Smooth muscle cell (in vitro differentiated cells): ENCODE results near the gene ZCCHC14. TPM values are rescaled to one million over a fixed set of nuclear protein-coding genes. Genes with fewer than 3 reads are reported as not detected.
A peak's percentile ranks its signal among the peaks of the same experiment; 100 is the strongest.

Experiments used
- DNase-seq: peaks from one replicate; lab custom pipeline; 2025; ENCODE audit not compliant: unreplicated experiment; lab: John Stamatoyannopoulos, UW
- H2AFZ ChIP-seq: fragments of 200-600 bp; sonication (generic); 2 replicates; pipeline ENCODE4 v1.6.0; 2016; ENCODE audit warnings: antibody characterized with exemption, low read depth, mild to moderate bottlenecking
- H3F3A ChIP-seq: fragments of 200-600 bp; sonication (generic); 2 replicates; pipeline ENCODE4 v1.6.0; 2017; ENCODE audit warnings: antibody characterized with exemption, low read depth
- H3K27ac ChIP-seq: fragments of 200-600 bp; sonication (generic); 2 replicates; pipeline ENCODE4 v1.5.1; 2016; ENCODE audit warnings: low read depth, mild to moderate bottlenecking
- H3K27me3 ChIP-seq: fragments of 200-600 bp; sonication (generic); 2 replicates; pipeline ENCODE4 v1.6.1; 2016; ENCODE audit warnings: low read depth, mild to moderate bottlenecking
- H3K36me3 ChIP-seq: fragments of 200-600 bp; sonication (generic); 2 replicates; pipeline ENCODE4 v1.5.1; 2016; ENCODE audit warnings: low read depth
- H3K4me1 ChIP-seq: fragments of 200-600 bp; sonication (generic); 2 replicates; pipeline ENCODE4 v1.5.1; 2016; ENCODE audit warnings: low read depth
- H3K4me2 ChIP-seq: fragments of 200-600 bp; sonication (generic); 2 replicates; pipeline ENCODE4 v1.6.0; 2016; ENCODE audit warnings: mild to moderate bottlenecking
- H3K4me3 ChIP-seq: fragments of 200-600 bp; sonication (generic); 2 replicates; pipeline ENCODE4 v1.5.1; 2016; ENCODE audit warnings: mild to moderate bottlenecking
- H3K79me2 ChIP-seq: fragments of 200-600 bp; sonication (generic); 2 replicates; pipeline ENCODE4 v1.6.0; 2016; ENCODE audit warnings: low read depth, mild to moderate bottlenecking
- H3K9ac ChIP-seq: fragments of 200-600 bp; sonication (generic); 2 replicates; pipeline ENCODE4 v1.6.0; 2016; ENCODE audit warnings: low read depth
- H3K9me3 ChIP-seq: fragments of 200-600 bp; sonication (generic); replicated peaks from 2 replicates; pipeline ENCODE4 v1.5.1; 2016; ENCODE audit warnings: low read depth
- H4K20me1 ChIP-seq: fragments of 200-600 bp; sonication (generic); 2 replicates; pipeline ENCODE4 v1.6.0; 2016; ENCODE audit warnings: low read depth
- WGBS: methylation state at CpG from one replicate; pipeline ENCODE4 v1.1.7; 2016; ENCODE audit warnings: low lambda C conversion rate; 5-methylcytosine and 5-hydroxymethylcytosine counted together
- polyA plus RNA-seq: library from polyadenylated mRNA; unstranded; fragments of >200 nt; fragmentation: Nextera tagmentation; extraction: Ambion mirVana; gene quantifications from 2 replicates; pipeline ENCODE4 v1.2.1, GENCODE V29; 2016
- total RNA-seq: library from RNA; depleted of rRNA; stranded (reverse); fragments of >200 nt; gene quantifications from 2 replicates; pipeline ENCODE4 v1.2.3, GENCODE V29; 2014
- TF ChIP-seq, protein P1 (sequence below): fragments of 200-600 bp; sonication (generic); IDR thresholded peaks from 2 replicates; pipeline ENCODE4 v1.5.1; 2017; ENCODE audit warnings: borderline replicate concordance, mild to moderate bottlenecking, antibody characterized with exemption; ENCODE audit not compliant: insufficient read depth, poor library complexity, severe bottlenecking

Gene ZCCHC14
- total and polyA plus RNA-seq, 2 experiments from 2014 or later: 4.6 to 8.5 TPM

DNA sequence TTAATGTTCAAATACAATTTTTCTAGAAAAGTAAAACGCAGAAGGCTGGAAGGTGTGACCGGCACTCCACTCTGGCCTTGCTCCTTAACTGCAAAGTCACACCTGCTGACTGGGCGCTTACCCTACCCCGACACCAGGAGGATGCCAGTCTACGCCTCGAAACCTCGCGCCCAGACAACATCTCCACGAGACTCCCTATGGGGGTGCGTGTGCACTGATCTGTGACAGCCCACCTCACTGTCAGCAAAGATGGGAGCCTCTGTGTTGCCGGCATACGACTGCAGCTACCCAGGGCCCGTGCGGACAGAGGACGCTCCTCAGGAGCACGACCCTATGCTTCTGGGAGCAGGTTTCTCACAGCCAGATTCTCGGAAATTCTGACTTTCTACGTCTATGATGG is 74.6 kb downstream of the ZCCHC14 start:
- no peak for DNase-seq

DNA sequence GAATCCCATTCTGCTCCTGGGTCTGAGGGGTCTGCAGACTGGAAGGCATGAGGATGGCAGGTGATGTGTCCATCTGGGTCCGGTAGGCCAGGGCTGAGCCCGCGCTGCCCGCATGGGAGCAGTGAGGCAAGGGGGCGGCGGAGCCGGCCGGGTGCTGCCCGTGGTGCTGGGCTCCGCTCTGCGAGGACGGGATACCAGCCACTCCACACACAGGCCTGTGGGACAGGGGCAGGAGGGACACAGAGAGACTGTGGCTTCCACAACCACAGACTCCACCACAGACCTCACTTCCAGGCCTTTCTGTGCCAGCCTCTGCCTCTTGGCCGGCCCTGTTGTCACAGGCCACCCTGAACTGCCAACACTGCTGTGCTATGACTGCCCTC is 75.3 kb downstream of the ZCCHC14 start:
- Histone ChIP-seq H3K36me3 (no peaks in the 10 kb centered on the region), H3K27ac (no peak overlapping the region), H3K4me3 (no peak overlapping the region), H3K79me2 (no peaks in the 10 kb centered on the region), H3K4me1 (no peaks in the 10 kb centered on the region), H3K9ac (no peak overlapping the region), H3F3A (no peaks in the 10 kb centered on the region), H2AFZ (no peak overlapping the region), H3K27me3 (no peaks in the 10 kb centered on the region), H3K4me2 (no peak overlapping the region), H4K20me1 (peaks cover 24% of the 10 kb centered on the region), H3K9me3 (no peaks in the 10 kb centered on the region)
- whole genome bisulfite sequencing: 98% methylated on average over 13 of the region's 13 CpGs
- no peak for DNase-seq
- TF ChIP-seq, protein P1, sequence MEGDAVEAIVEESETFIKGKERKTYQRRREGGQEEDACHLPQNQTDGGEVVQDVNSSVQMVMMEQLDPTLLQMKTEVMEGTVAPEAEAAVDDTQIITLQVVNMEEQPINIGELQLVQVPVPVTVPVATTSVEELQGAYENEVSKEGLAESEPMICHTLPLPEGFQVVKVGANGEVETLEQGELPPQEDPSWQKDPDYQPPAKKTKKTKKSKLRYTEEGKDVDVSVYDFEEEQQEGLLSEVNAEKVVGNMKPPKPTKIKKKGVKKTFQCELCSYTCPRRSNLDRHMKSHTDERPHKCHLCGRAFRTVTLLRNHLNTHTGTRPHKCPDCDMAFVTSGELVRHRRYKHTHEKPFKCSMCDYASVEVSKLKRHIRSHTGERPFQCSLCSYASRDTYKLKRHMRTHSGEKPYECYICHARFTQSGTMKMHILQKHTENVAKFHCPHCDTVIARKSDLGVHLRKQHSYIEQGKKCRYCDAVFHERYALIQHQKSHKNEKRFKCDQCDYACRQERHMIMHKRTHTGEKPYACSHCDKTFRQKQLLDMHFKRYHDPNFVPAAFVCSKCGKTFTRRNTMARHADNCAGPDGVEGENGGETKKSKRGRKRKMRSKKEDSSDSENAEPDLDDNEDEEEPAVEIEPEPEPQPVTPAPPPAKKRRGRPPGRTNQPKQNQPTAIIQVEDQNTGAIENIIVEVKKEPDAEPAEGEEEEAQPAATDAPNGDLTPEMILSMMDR: no peak

More for the DNA sequence above, 74.6 kb downstream of the ZCCHC14 start:
- no peaks in the 10 kb centered on the region for H3K27me3 ChIP-seq
- no peak overlapping the region for H2AFZ ChIP-seq
- H3K4me3 ChIP-seq: no peak overlapping the region
- no peak overlapping the region for H3K9ac ChIP-seq
- H3K27ac ChIP-seq: no peak overlapping the region
- H3K36me3 ChIP-seq: no peaks in the 10 kb centered on the region
- TF ChIP-seq, protein P1: no peak
- no peaks in the 10 kb centered on the region for H3K9me3 ChIP-seq
- no peak overlapping the region for H3K4me2 ChIP-seq
- WGBS: 99% methylated on average over 18 of the region's 18 CpGs
- H3K4me1 ChIP-seq: no peaks in the 10 kb centered on the region
- no peaks in the 10 kb centered on the region for H3F3A ChIP-seq
- H3K79me2 ChIP-seq: no peaks in the 10 kb centered on the region
- peaks cover 24% of the 10 kb centered on the region for H4K20me1 ChIP-seq

DNA sequence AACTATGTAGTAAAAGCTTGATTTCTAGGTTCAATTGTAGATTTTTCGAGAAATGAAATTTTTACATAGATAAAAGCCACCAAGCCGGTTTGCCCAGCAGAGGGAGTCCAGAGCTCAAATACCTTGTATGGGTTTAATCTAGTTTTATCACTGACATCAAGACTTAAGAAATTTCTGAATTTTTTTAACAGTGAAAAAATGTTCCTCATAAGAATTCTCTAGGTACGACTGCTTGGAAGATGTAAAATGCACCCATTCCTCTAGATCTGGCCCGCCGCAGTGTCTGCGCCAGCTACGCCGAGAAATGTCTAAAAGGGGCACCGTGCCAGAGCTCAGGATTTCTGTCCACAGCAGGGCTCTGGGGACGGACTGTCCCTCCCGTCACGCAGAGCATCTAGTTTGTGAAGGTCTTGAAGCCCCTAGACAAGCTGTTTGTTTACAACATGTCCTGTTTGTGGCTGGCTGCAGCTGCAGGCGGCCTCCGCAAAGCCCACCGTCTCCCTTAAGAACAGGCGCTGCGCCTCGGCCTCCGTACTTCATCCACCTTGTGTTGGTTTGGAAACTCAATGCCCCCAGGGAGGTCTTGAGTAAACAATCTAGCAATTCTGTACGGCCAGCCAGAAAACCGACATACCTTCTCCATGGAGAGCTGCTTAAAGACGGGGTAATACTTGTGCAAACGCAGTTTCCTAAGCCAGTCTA is 75.8 kb downstream of the ZCCHC14 start:
- DNase-seq: no peak
- 95% methylated on average over 23 of the region's 23 CpGs for WGBS
- no peaks in the 10 kb centered on the region for H3F3A ChIP-seq

More for the DNA sequence above, 75.8 kb downstream of the ZCCHC14 start:
- no peaks in the 10 kb centered on the region for H3K79me2 ChIP-seq
- H3K36me3 ChIP-seq: no peaks in the 10 kb centered on the region
- H2AFZ ChIP-seq: no peak overlapping the region
- H3K4me1 ChIP-seq: no peaks in the 10 kb centered on the region
- no peak overlapping the region for H3K9ac ChIP-seq
- no peak overlapping the region for H3K4me3 ChIP-seq
- H4K20me1 ChIP-seq: peaks cover 24% of the 10 kb centered on the region
- H3K9me3 ChIP-seq: no peaks in the 10 kb centered on the region
- H3K27me3 ChIP-seq: no peaks in the 10 kb centered on the region
- H3K27ac ChIP-seq: no peak overlapping the region
- no peak overlapping the region for H3K4me2 ChIP-seq
- TF ChIP-seq, protein P1: peak; percentile 72
